HG03097 (cell line): Measurements from ENCODE around the gene OR5D14.

Source experiments
- ATAC-seq: cut with Tn5 transposase; IDR thresholded peaks from one replicate; pipeline ENCODE4 v1.9.1; 2021; ENCODE audit not compliant: unreplicated experiment, low FRiP score

The OR5D14 gene

GRCh38 chr11:55795256-55795655 lies at the start of gene OR5D14:
Gene OR5D14, plus strand, starts transcription at chr11:55795556. Its CDS starts 0 bp downstream, at chr11:55795556.
- no peak for ATAC-seq

- ATAC-seq = no peak
Measured at GRCh38 chr11:55773138-55773537, 22.2 kb upstream of the OR5D14 start, which contains the start of gene OR5D13. Gene OR5D13, plus strand, starts transcription at chr11:55773438. Its CDS starts 0 bp downstream, at chr11:55773438.

GRCh38 chr11:55791606-55792005 lies 3.8 kb upstream of the OR5D14 start:
- no peak for ATAC-seq

- no peak for ATAC-seq
Measured at GRCh38 chr11:55793321-55793720, 2.0 kb upstream of the OR5D14 start.

- ATAC-seq = no peak
Measured at GRCh38 chr11:55806248-55806647, 10.9 kb downstream of the OR5D14 start.

- no peak for ATAC-seq
Measured at GRCh38 chr11:55811067-55811466, 15.7 kb downstream of the OR5D14 start, which contains the start of gene OR5L1. Gene OR5L1, plus strand, starts transcription at chr11:55811367. Its CDS starts 100 bp downstream, at chr11:55811467.

- no peak for ATAC-seq
Measured at GRCh38 chr11:55819330-55819729, 24.0 kb downstream of the OR5D14 start, which contains the start of gene OR5D18. Gene OR5D18, plus strand, starts transcription at chr11:55819630. Its CDS starts 0 bp downstream, at chr11:55819630.

- no peak for ATAC-seq
Measured at GRCh38 chr11:55826919-55827318, 31.6 kb downstream of the OR5D14 start, which contains the start of gene OR5L2. Gene OR5L2, plus strand, starts transcription at chr11:55827219. Its CDS starts 0 bp downstream, at chr11:55827219.

- no peak for ATAC-seq
Measured at GRCh38 chr11:55838452-55838851, 43.1 kb downstream of the OR5D14 start, which contains the start of gene OR5D16. Gene OR5D16, plus strand, starts transcription at chr11:55838752. Its CDS starts 0 bp downstream, at chr11:55838752.
